Adrenal gland (tissue), 12 donors: ENCODE results near the gene VEPH1. TPM values are rescaled to one million over a fixed set of nuclear protein-coding genes. Genes with fewer than 3 reads are reported as not detected.

Source experiments
- DNase-seq, 7 donors: peaks; one replicate each; pipeline ENCODE4 v3.0.0-alpha.2; 2019 to 2020
- H3K27ac ChIP-seq, 5 donors: fragments of 200-600 bp; sonication (generic) in 4 of 5; 1 replicate in 3 of 5; 2 replicates in 2 of 5; pipeline versions ENCODE4 v1.5.1 to v1.8.0; 2016 to 2020; ENCODE audit warnings: mild to moderate bottlenecking in 1 of 5
- H3K27me3 ChIP-seq: fragments of 200-600 bp; 2 replicates; pipeline ENCODE4 v1.8.0; 2021
- H3K36me3 ChIP-seq, 2 donors: fragments of 200-600 bp; replicated peaks in 1 of 2; 1 replicate in 1 of 2; 2 replicates in 1 of 2; pipeline versions ENCODE4 v1.5.1 to v1.8.0; 2018 to 2022
- H3K4me1 ChIP-seq, 2 donors: fragments of 200-600 bp; replicated peaks in 1 of 2; 1 replicate in 1 of 2; 2 replicates in 1 of 2; pipeline versions ENCODE4 v1.5.1 to v1.8.0; 2018 to 2021
- H3K4me3 ChIP-seq, 4 donors: fragments of 200-600 bp; sonication (generic) in 3 of 4; one replicate each; pipeline ENCODE4 v1.5.1; 2016 to 2018
- H3K9me3 ChIP-seq, 3 donors: fragments of 200-600 bp; sonication (generic) in 1 of 3; replicated peaks in 1 of 3; 1 replicate in 2 of 3; 2 replicates in 1 of 3; pipeline versions ENCODE4 v1.5.1 to v1.8.0; 2016 to 2021
- CTCF ChIP-seq, 6 experiments: fragments of 450-650 bp in 4 of 6; fragments of 200-600 bp in 2 of 6; sonication (generic) in 1 of 6; IDR thresholded peaks; 1 replicate in 5 of 6; 2 replicates in 1 of 6; pipeline versions ENCODE4 v1.5.1 to v1.8.0; 2016 to 2021; ENCODE audit warnings: antibody characterized with exemption in 6 of 6, mild to moderate bottlenecking in 2 of 6, moderate library complexity in 1 of 6
- POLR2A ChIP-seq, 2 donors: fragments of 450-650 bp; IDR thresholded peaks; one replicate each; pipeline ENCODE4 v1.6.1; 2017; ENCODE audit warnings: antibody characterized with exemption in 2 of 2, mild to moderate bottlenecking in 2 of 2, moderate library complexity in 1 of 2
- WGBS, 4 donors: extraction: QIAGEN DNeasy Blood & Tissue Kit in 2 of 4; methylation state at CpG; one replicate each; pipeline versions ENCODE4 v1.1.5 to v1.1.7; 2013 to 2017; 5-methylcytosine and 5-hydroxymethylcytosine counted together
- intact Hi-C, 2 donors: fragments of 100-400 bp; cut with DNase I; formaldehyde crosslinking; loops; one replicate each; pipeline versions ENCODE4 v1.14.1 to v1.15.0; 2022 to 2023
- polyA plus RNA-seq, 3 donors: library from polyadenylated mRNA; stranded (reverse); fragments of 200-250 nt in 2 of 3; fragments of 350-450 nt in 1 of 3; fragmentation: Illumina TruSeq in 1 of 3; extraction: RNeasy Lipid Tissue Mini Kit (QIAGEN cat#74804) in 1 of 3; gene quantifications; one replicate each; pipeline ENCODE4 v1.2.3, GENCODE V29; 2013 to 2014
- total RNA-seq, 9 donors: library from RNA; depleted of rRNA in 4 of 9; stranded (reverse); fragments of >200 nt in 4 of 9; fragments of 120-200 nt in 1 of 9; fragmentation: NEBNext Ultra II Directional in 1 of 9; extraction: Animal tissue kit (Norgen Biotek cat#: 25700) in 1 of 9; gene quantifications; one replicate each; pipeline versions ENCODE4 v1.1.0 to v1.2.4, GENCODE V29; 2013 to 2023
- donor health status: healthy with polysubstance abuse.
- donor health status: Bipolar disorder and iron deficiency.
- donor health status: DM: yes; HTN: yes; CAD: no.
- donor health status: DM: no; HTN: no; CAD: no.
- donor health status: DM: no; HTN: no; CAD: no.
- donor health status: DM: yes; HTN: yes; CAD: no.

Gene VEPH1
- total and polyA plus RNA-seq, 12 donors, result 16.0 to 124 (median 55.2) TPM

GRCh38 chr3:157436583-157437291 lies 66.5 kb downstream of the VEPH1 start, which contains the start of gene PTX3:
Gene PTX3, plus strand, starts transcription at chr3:157436850. Its CDS starts 84 bp downstream, at chr3:157436934.
- Histone ChIP-seq H3K9me3 (no peaks in the 10 kb centered on the region), H3K36me3 (no peaks in the 10 kb centered on the region), H3K27ac (no peak within 1 kb of the TSS), H3K4me1 (peaks cover 12 to 15% of the 10 kb centered on the region in 2 donors), H3K27me3 (no peaks in the 10 kb centered on the region), H3K4me3 (peak within 1 kb of the TSS in 2 of 4 donors; percentile 10 to 66)
- WGBS, 4 donors, result 32 to 42% (median 37%) methylated on average over 15 of the region's 15 CpGs
- TF ChIP-seq POLR2A (IDR thresholded peaks at IDR 0.05) (no peak), CTCF (IDR thresholded peaks at IDR 0.05) (no peak)
- DNase-seq, result peak in 6 of 7 donors; percentile 16 to 35 (median 23)
- intact Hi-C loops, result no loop called here

GRCh38 chr3:157429708-157430107 lies 73.5 kb downstream of the VEPH1 start:
- TF ChIP-seq CTCF (IDR thresholded peaks at IDR 0.05) (no peak), POLR2A (IDR thresholded peaks at IDR 0.05) (no peak)
- Histone ChIP-seq H3K36me3 (no peaks in the 10 kb centered on the region), H3K27me3 (no peaks in the 10 kb centered on the region), H3K4me3 (no peak overlapping the region), H3K4me1 (no peaks in the 10 kb centered on the region), H3K27ac (no peak overlapping the region), H3K9me3 (no peaks in the 10 kb centered on the region)
- DNase-seq, result no peak
- intact Hi-C loops, result no loop called here
- WGBS, 4 donors, result 52 to 58% (median 53%) methylated on average over 2 of the region's 2 CpGs

GRCh38 chr3:157428853-157429252 lies 74.4 kb downstream of the VEPH1 start:
- Histone ChIP-seq H3K4me1 (no peaks in the 10 kb centered on the region), H3K27me3 (no peaks in the 10 kb centered on the region), H3K4me3 (no peak overlapping the region), H3K9me3 (no peaks in the 10 kb centered on the region), H3K36me3 (no peaks in the 10 kb centered on the region), H3K27ac (no peak overlapping the region)
- 55 to 73% (median 65%) methylated on average over 1 of the region's 1 CpG for WGBS, 4 donors
- no peak for TF ChIP-seq CTCF (IDR thresholded peaks at IDR 0.05)
- no peak for TF ChIP-seq POLR2A (IDR thresholded peaks at IDR 0.05)
- no peak for DNase-seq
- intact Hi-C loops, result no loop called here

GRCh38 chr3:157427901-157428300 lies 75.3 kb downstream of the VEPH1 start:
- H3K4me3 ChIP-seq, result no peak overlapping the region
- no peaks in the 10 kb centered on the region for H3K27me3 ChIP-seq
- WGBS, 4 donors, result 77 to 85% (median 79%) methylated on average over 4 of the region's 4 CpGs
- no peak overlapping the region for H3K27ac ChIP-seq
- no peak for DNase-seq
- H3K4me1 ChIP-seq, result no peaks in the 10 kb centered on the region
- no peaks in the 10 kb centered on the region for H3K9me3 ChIP-seq
- TF ChIP-seq POLR2A (IDR thresholded peaks at IDR 0.05), result no peak
- TF ChIP-seq CTCF (IDR thresholded peaks at IDR 0.05), result no peak
- intact Hi-C loops, result no loop called here
- no peaks in the 10 kb centered on the region for H3K36me3 ChIP-seq
